Stimulated activated naive CD4-positive, alpha-beta T cell (primary cell): ENCODE data around the gene NAT8.
"Not testable (repeated sequence)": the region's sequence is repeated elsewhere in the genome, so short reads cannot be mapped to it uniquely, and the experiment has no call there.

ENCODE experiments used
- DNase-seq, 6 experiments: peaks; one replicate each; lab custom pipeline; 2025; lab: John Stamatoyannopoulos, UW

The NAT8 gene

GRCh38 chr2:73642338-73643018 lies at the start of gene NAT8:
NAT8 (minus strand) TSS chr2:73642422; CDS start chr2:73641628, 794 bp downstream.
- DNase-seq: no peak

GRCh38 chr2:73690372-73691088 lies 48.3 kb upstream of the NAT8 start:
- peak in 1 of 6 experiments; percentile 1 for DNase-seq

GRCh38 chr2:73688494-73688893 lies 46.3 kb upstream of the NAT8 start:
- DNase-seq: not testable (repeated sequence)

- no peak for DNase-seq
These were observed 43.7 kb upstream of the NAT8 start for GRCh38 chr2:73685764-73686438.

GRCh38 chr2:73684905-73685304 lies 42.7 kb upstream of the NAT8 start:
- DNase-seq: not testable (repeated sequence)

- DNase-seq: not testable (repeated sequence)
These were observed 42.1 kb upstream of the NAT8 start for GRCh38 chr2:73684325-73684724.

- peak in 1 of 6 experiments; percentile 2 for DNase-seq
These were observed 37.8 kb upstream of the NAT8 start for GRCh38 chr2:73679951-73680571.

- not testable (repeated sequence) for DNase-seq
These were observed 37.0 kb upstream of the NAT8 start for GRCh38 chr2:73679237-73679636.

- DNase-seq: not testable (repeated sequence)
These were observed 35.8 kb upstream of the NAT8 start for GRCh38 chr2:73678008-73678407.

GRCh38 chr2:73676211-73676610 lies 34.0 kb upstream of the NAT8 start:
- not testable (repeated sequence) for DNase-seq

- DNase-seq: not testable (repeated sequence)
These were observed 32.5 kb upstream of the NAT8 start for GRCh38 chr2:73674696-73675157.

GRCh38 chr2:73669976-73670375 lies 27.8 kb upstream of the NAT8 start:
- not testable (repeated sequence) for DNase-seq

- DNase-seq: not testable (repeated sequence)
These were observed 25.0 kb upstream of the NAT8 start for GRCh38 chr2:73667239-73667638.

- no peak for DNase-seq
These were observed 12.0 kb upstream of the NAT8 start for GRCh38 chr2:73654175-73654574.

GRCh38 chr2:73652348-73652747 lies 10.1 kb upstream of the NAT8 start:
- DNase-seq: no peak

- no peak for DNase-seq
These were observed 9.5 kb upstream of the NAT8 start for GRCh38 chr2:73651591-73652230.

- DNase-seq: not testable (repeated sequence)
These were observed 5.5 kb upstream of the NAT8 start for GRCh38 chr2:73647690-73648089.

- no peak for DNase-seq
These were observed 507 bp downstream of the NAT8 start for GRCh38 chr2:73641767-73642062.

- DNase-seq: no peak
These were observed 1.1 kb downstream of the NAT8 start for GRCh38 chr2:73640946-73641766.

- DNase-seq: no peak
These were observed 1.7 kb downstream of the NAT8 start for GRCh38 chr2:73640511-73640911.

- no peak for DNase-seq
These were observed 3.8 kb downstream of the NAT8 start for GRCh38 chr2:73638429-73638828.
